ENCODE results near the gene EMC6.

EMC6 gene

DNA sequence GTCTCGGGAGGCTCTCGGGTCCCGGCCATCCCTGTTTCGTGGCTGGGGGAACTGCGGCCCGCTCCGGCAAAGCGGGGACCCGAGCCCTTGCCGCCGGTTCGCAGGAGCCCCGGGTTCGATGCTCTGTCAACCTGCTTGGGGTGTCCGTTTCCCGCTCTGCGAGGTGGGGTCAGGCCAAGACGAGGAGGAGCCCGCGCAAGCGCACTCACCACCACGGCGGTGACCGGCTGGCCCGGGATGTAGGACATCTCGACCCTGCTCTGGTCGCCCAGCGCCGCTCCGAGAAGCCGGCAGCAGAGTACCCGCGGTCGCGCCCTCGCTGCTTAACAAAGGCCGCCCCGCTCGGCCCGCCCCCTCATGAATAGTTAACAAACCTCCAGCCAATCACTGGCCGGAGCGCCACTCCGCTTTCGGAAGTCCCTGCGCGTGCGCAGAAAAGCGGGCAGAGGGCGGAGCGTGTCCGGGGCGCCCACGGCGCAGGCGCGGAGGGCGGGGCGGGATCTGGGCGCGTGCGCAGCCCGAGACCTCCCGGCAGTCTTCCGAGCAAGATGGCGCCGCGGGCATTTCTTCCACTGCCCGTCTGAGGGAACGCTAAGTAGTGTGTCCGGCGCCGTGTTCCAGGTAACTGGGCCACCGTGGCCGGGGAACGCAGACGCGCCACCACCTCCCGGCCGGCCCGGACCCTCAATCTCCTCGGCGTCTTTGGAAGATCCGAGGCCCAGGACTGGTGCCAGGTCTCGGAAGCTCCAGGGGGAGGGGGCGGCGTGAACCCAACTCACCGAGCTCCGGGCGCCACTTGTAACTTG lies at the start of gene EMC6, which contains the start of gene TAX1BP3:
Gene EMC6 (plus strand): TSS at position 534 of the 806 bp plus-strand sequence. CDS start 335 bp downstream, outside the sequence.
Gene TAX1BP3 (minus strand): TSS at position 300 of the 806 bp plus-strand sequence. CDS start 52 bp downstream, at position 248.
- no peaks in the 10 kb centered on the region for H3K27me3 ChIP-seq (ENCODE audit: insufficient read depth, low read length, poor library complexity)
- peak within 1 kb of the TSS; percentile 97 for H2AFZ ChIP-seq (ENCODE audit: low read depth, low read length)
- peak within 1 kb of the TSS; percentile 98 for H3K4me2 ChIP-seq (ENCODE audit: insufficient read depth, low read length)
- DNase-seq (peak; percentile 98), ATAC-seq (ENCODE audit: insufficient read depth, low read depth) (peak; percentile 95)
- no peak for TF ChIP-seq EZH2 (IDR thresholded peaks at IDR 0.05; ENCODE audit: borderline replicate concordance, low read depth, low read length, severe bottlenecking)
- TF ChIP-seq, protein P1, sequence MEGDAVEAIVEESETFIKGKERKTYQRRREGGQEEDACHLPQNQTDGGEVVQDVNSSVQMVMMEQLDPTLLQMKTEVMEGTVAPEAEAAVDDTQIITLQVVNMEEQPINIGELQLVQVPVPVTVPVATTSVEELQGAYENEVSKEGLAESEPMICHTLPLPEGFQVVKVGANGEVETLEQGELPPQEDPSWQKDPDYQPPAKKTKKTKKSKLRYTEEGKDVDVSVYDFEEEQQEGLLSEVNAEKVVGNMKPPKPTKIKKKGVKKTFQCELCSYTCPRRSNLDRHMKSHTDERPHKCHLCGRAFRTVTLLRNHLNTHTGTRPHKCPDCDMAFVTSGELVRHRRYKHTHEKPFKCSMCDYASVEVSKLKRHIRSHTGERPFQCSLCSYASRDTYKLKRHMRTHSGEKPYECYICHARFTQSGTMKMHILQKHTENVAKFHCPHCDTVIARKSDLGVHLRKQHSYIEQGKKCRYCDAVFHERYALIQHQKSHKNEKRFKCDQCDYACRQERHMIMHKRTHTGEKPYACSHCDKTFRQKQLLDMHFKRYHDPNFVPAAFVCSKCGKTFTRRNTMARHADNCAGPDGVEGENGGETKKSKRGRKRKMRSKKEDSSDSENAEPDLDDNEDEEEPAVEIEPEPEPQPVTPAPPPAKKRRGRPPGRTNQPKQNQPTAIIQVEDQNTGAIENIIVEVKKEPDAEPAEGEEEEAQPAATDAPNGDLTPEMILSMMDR (IDR thresholded peaks at IDR 0.05; ENCODE audit: borderline replicate concordance, extremely low read depth, low read length, poor library complexity, severe bottlenecking), result no peak
- H3K79me2 ChIP-seq (ENCODE audit: insufficient read depth, low read length), result peaks cover 30% of the 10 kb centered on the region
- H3K9ac ChIP-seq (ENCODE audit: low read depth, low read length), result peak within 1 kb of the TSS; percentile 95
- peaks cover 30% of the 10 kb centered on the region for H3K4me1 ChIP-seq (ENCODE audit: insufficient read depth, low read length)
- no peaks in the 10 kb centered on the region for H3K9me3 ChIP-seq (ENCODE audit: insufficient read depth, low read length, severe bottlenecking)
- H3K36me3 ChIP-seq (ENCODE audit: insufficient read depth, low read length), result peaks cover 18% of the 10 kb centered on the region
- peaks cover 18% of the 10 kb centered on the region for H4K20me1 ChIP-seq (ENCODE audit: insufficient read depth, low read length)
- peak within 1 kb of the TSS; percentile 95 to 97 for H3K4me3 ChIP-seq (ENCODE audit: low read depth in 1 of 2, low read length in 2 of 2)
- H3K27ac ChIP-seq (ENCODE audit: low read length), result peak within 1 kb of the TSS; percentile 92

DNA sequence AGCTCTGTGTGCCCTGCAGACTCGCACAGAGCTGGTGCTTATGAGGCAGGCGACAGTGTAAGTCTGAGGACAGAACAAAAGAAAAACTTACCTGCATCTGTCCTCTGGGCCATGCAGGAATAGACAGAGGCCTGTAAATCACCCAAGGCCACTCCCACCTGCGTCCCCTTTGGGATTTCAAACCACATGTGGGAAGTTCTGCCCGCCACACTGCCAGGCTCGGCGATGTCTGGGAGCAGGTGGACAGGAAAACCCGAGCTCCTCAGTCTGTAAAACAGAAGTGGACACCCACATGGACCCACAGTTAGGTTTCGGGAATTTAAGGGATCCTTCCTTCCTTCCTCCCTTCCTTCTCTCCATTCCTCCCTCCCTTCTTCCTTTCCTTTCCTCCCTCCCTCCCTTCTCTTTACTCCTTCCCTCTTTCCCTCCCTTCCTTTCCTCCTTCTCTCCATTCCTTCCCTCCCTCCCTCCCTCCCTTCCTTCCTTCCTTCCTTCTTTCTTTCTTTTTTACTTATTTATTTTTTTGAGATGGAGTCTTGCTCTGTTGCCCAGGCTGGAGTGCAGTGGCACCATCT lies 47.4 kb upstream of the EMC6 start:
- Histone ChIP-seq H3K9me3 (ENCODE audit: insufficient read depth, low read length, severe bottlenecking) (peaks cover 3% of the 10 kb centered on the region), H2AFZ (ENCODE audit: low read depth, low read length) (no peak overlapping the region), H3K9ac (ENCODE audit: low read depth, low read length) (no peak overlapping the region), H3K79me2 (ENCODE audit: insufficient read depth, low read length) (no peaks in the 10 kb centered on the region), H3K4me1 (ENCODE audit: insufficient read depth, low read length) (no peaks in the 10 kb centered on the region), H3K27ac (ENCODE audit: low read length) (no peak overlapping the region), H4K20me1 (ENCODE audit: insufficient read depth, low read length) (no peaks in the 10 kb centered on the region), H3K36me3 (ENCODE audit: insufficient read depth, low read length) (peaks cover 63% of the 10 kb centered on the region), H3K4me3 (ENCODE audit: low read depth in 1 of 2, low read length in 2 of 2) (no peak overlapping the region), H3K4me2 (ENCODE audit: insufficient read depth, low read length) (no peak overlapping the region), H3K27me3 (ENCODE audit: insufficient read depth, low read length, poor library complexity) (no peaks in the 10 kb centered on the region)
- TF ChIP-seq EZH2 (IDR thresholded peaks at IDR 0.05; ENCODE audit: borderline replicate concordance, low read depth, low read length, severe bottlenecking), result no peak
- TF ChIP-seq, protein P1 (IDR thresholded peaks at IDR 0.05; ENCODE audit: borderline replicate concordance, extremely low read depth, low read length, poor library complexity, severe bottlenecking), result no peak
- DNase-seq (no peak), ATAC-seq (ENCODE audit: insufficient read depth, low read depth) (no peak)

DNA sequence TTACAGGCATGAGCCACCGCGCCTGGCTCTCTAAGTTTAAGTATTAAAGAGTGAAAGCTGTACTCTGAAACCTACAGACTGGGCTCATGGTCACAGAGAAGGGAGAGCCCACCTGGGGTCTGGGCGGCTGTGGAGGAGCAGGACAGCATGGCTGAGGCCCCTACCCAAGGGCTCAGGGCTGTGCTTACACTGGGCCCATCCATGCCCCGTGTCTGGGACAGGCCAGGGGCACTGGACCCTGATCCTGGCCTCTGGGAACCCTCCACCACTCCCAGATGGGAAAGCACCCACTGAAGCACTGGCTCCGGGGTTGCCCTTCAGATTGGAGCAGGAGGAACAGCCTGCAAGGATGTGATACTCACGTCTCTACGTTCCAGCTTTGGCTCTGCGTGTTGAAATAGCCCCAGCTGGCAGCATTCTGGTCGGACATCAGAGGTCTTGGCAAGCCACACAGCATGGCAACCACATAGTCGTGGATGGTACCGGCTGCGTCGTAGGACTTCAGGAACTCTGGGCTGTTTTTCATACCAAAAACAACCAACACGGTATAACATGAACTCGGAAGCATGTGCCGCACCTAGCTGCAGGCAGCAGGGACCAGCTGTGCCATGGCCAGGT lies 45.5 kb upstream of the EMC6 start:
- H3K79me2 ChIP-seq (ENCODE audit: insufficient read depth, low read length), result no peaks in the 10 kb centered on the region
- peaks cover 60% of the 10 kb centered on the region for H3K36me3 ChIP-seq (ENCODE audit: insufficient read depth, low read length)
- no peak overlapping the region for H2AFZ ChIP-seq (ENCODE audit: low read depth, low read length)
- no peaks in the 10 kb centered on the region for H3K27me3 ChIP-seq (ENCODE audit: insufficient read depth, low read length, poor library complexity)
- H3K27ac ChIP-seq (ENCODE audit: low read length), result no peak overlapping the region
- no peak overlapping the region for H3K9ac ChIP-seq (ENCODE audit: low read depth, low read length)
- TF ChIP-seq, protein P1 (IDR thresholded peaks at IDR 0.05; ENCODE audit: borderline replicate concordance, extremely low read depth, low read length, poor library complexity, severe bottlenecking), result no peak
- TF ChIP-seq EZH2 (IDR thresholded peaks at IDR 0.05; ENCODE audit: borderline replicate concordance, low read depth, low read length, severe bottlenecking), result no peak
- H3K9me3 ChIP-seq (ENCODE audit: insufficient read depth, low read length, severe bottlenecking), result no peaks in the 10 kb centered on the region
- H3K4me2 ChIP-seq (ENCODE audit: insufficient read depth, low read length), result no peak overlapping the region
- no peaks in the 10 kb centered on the region for H3K4me1 ChIP-seq (ENCODE audit: insufficient read depth, low read length)
- H3K4me3 ChIP-seq (ENCODE audit: low read depth in 1 of 2, low read length in 2 of 2), result no peak overlapping the region
- no peak for ATAC-seq (ENCODE audit: insufficient read depth, low read depth)
- no peaks in the 10 kb centered on the region for H4K20me1 ChIP-seq (ENCODE audit: insufficient read depth, low read length)
- no peak for DNase-seq
